ENCODE data around the gene DPH2.

DPH2 gene

DNA sequence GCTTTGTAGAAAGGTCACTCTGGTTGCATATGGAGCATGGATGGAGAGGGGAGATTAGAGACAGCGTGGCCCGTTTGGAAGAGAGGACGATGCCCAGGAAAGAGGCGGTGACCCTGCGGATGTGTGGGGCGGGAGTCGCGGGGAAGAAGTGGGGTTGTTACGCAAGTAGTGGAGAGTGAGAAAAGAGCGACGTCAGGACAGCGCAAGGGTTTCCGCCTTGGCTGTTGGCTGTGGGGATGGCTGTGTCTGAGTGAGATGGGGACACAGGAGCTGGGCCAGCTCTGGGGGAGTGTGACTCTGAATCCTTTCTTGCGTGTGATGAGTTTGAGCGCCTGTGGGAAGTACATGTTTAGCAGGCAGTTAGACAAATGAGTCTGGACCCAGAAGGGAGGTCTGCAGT is 13.0 kb downstream of the DPH2 start:
- TF ChIP-seq TAF1 (IDR thresholded peaks at IDR 0.05; ENCODE audit: borderline replicate concordance, insufficient read depth, low read length) = no peak
- no peak for TF ChIP-seq FOXP2 (optimal IDR thresholded peaks at IDR 0.05; ENCODE audit: borderline replicate concordance, extremely low read depth, extremely low read length, insufficient read depth)
- no peak for TF ChIP-seq POLR2AphosphoS5 (IDR thresholded peaks at IDR 0.05; ENCODE audit: low read depth, low read length)
- TF ChIP-seq, protein P1, sequence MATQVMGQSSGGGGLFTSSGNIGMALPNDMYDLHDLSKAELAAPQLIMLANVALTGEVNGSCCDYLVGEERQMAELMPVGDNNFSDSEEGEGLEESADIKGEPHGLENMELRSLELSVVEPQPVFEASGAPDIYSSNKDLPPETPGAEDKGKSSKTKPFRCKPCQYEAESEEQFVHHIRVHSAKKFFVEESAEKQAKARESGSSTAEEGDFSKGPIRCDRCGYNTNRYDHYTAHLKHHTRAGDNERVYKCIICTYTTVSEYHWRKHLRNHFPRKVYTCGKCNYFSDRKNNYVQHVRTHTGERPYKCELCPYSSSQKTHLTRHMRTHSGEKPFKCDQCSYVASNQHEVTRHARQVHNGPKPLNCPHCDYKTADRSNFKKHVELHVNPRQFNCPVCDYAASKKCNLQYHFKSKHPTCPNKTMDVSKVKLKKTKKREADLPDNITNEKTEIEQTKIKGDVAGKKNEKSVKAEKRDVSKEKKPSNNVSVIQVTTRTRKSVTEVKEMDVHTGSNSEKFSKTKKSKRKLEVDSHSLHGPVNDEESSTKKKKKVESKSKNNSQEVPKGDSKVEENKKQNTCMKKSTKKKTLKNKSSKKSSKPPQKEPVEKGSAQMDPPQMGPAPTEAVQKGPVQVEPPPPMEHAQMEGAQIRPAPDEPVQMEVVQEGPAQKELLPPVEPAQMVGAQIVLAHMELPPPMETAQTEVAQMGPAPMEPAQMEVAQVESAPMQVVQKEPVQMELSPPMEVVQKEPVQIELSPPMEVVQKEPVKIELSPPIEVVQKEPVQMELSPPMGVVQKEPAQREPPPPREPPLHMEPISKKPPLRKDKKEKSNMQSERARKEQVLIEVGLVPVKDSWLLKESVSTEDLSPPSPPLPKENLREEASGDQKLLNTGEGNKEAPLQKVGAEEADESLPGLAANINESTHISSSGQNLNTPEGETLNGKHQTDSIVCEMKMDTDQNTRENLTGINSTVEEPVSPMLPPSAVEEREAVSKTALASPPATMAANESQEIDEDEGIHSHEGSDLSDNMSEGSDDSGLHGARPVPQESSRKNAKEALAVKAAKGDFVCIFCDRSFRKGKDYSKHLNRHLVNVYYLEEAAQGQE (IDR thresholded peaks at IDR 0.05; ENCODE audit: insufficient read depth in 1 of 2, low read depth in 2 of 2, low read length in 2 of 2) = no peak
- TF ChIP-seq SIN3A (IDR thresholded peaks at IDR 0.05; ENCODE audit: borderline replicate concordance, insufficient read depth, low read length) = no peak

DNA sequence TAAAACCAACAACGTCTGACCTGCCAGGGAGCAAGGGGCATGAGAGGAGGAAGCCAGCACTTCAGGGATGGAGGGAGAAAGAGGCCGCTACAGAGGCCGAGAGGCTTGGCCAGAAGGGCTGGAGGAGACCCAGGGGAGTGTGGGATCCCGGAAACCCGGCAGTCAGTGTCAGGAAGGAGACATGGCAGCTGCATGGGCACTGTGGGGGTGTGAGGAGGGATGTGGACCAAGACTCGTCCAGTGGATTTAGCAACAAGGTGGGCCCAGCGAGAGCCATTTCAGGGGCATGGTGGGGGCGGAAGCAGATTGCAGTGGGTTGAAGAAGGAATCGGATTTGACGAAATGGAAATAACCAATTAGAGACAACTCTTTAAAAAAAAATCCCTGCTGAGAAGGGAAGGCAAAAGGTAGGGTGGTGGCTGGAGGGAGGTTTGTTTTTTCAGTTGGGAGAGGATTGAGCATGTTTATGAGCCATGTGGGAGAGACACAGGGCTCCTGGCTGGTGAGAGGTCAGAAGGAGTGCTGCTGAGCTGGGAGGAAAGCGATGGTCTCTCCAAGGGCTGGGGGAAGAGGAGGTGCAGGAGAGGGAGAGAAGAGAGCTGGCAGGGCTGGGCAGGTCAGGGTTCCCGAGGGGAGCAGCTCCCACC is 13.6 kb downstream of the DPH2 start:
- TF ChIP-seq, protein P1 (IDR thresholded peaks at IDR 0.05; ENCODE audit: insufficient read depth in 1 of 2, low read depth in 2 of 2, low read length in 2 of 2) = no peak
- TF ChIP-seq SIN3A (IDR thresholded peaks at IDR 0.05; ENCODE audit: borderline replicate concordance, insufficient read depth, low read length) (no peak), FOXP2 (optimal IDR thresholded peaks at IDR 0.05; ENCODE audit: borderline replicate concordance, extremely low read depth, extremely low read length, insufficient read depth) (no peak), POLR2AphosphoS5 (IDR thresholded peaks at IDR 0.05; ENCODE audit: low read depth, low read length) (no peak), TAF1 (IDR thresholded peaks at IDR 0.05; ENCODE audit: borderline replicate concordance, insufficient read depth, low read length) (no peak)

DNA sequence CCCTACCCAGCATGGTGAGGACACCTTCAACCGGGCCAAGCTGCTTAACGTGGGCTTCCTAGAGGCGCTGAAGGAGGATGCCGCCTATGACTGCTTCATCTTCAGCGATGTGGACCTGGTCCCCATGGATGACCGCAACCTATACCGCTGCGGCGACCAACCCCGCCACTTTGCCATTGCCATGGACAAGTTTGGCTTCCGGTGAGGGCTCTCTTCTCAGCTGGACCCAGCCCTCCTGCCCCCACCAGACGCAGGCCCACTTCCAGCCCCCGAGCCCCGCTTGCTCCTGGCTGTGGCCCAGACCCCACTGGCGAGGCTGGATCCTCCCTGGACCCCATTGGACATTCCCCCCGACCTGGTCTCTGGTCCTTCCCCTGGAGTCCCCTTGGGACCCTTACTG is 15.0 kb downstream of the DPH2 start:
- no peak for TF ChIP-seq POLR2AphosphoS5 (IDR thresholded peaks at IDR 0.05; ENCODE audit: low read depth, low read length)
- TF ChIP-seq, protein P1 (IDR thresholded peaks at IDR 0.05; ENCODE audit: insufficient read depth in 1 of 2, low read depth in 2 of 2, low read length in 2 of 2) = no peak
- TF ChIP-seq TAF1 (IDR thresholded peaks at IDR 0.05; ENCODE audit: borderline replicate concordance, insufficient read depth, low read length) = no peak
- TF ChIP-seq FOXP2 (optimal IDR thresholded peaks at IDR 0.05; ENCODE audit: borderline replicate concordance, extremely low read depth, extremely low read length, insufficient read depth) = no peak
- TF ChIP-seq SIN3A (IDR thresholded peaks at IDR 0.05; ENCODE audit: borderline replicate concordance, insufficient read depth, low read length) = no peak

DNA sequence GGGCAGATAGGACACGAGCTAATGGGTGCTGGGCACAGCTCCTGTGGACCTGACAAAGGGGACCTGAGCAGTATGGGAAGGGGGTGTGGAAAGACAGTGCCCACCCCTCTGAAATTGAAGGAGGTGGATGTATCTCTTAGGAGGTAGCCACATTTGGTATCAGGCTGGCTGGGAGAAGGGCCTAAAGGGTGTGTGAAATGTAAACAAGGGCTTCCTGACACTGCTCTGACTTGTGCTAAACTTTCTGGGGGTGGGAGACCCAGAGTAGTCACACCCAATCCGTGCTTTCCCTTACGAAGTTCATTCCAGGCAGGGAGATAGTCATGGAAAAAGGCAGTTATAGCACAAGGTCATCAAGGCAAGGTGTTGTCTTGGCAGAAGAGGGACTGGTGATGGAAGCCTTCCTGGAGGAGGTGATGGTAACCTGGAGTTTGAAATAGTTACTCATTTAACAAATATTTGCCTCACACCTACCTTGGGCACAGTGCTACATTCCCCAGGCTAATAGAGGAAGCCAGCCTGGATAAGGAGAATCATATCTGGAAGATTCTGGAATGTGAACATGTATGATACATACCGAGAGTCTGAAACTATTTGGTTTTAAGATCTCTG is 16.3 kb downstream of the DPH2 start:
- TF ChIP-seq POLR2AphosphoS5 (IDR thresholded peaks at IDR 0.05; ENCODE audit: low read depth, low read length) (no peak), FOXP2 (optimal IDR thresholded peaks at IDR 0.05; ENCODE audit: borderline replicate concordance, extremely low read depth, extremely low read length, insufficient read depth) (no peak), SIN3A (IDR thresholded peaks at IDR 0.05; ENCODE audit: borderline replicate concordance, insufficient read depth, low read length) (no peak), TAF1 (IDR thresholded peaks at IDR 0.05; ENCODE audit: borderline replicate concordance, insufficient read depth, low read length) (no peak)
- TF ChIP-seq, protein P1 (IDR thresholded peaks at IDR 0.05; ENCODE audit: insufficient read depth in 1 of 2, low read depth in 2 of 2, low read length in 2 of 2) = no peak

All from PFSK-1 (cell line).